Activated CD4-positive, alpha-beta T cell treated with anti-CD3 and anti-CD28 coated beads for 36 hours (primary cell): ENCODE measurements around the gene VPS9D1. TPM values are rescaled to one million over a fixed set of nuclear protein-coding genes. Genes with fewer than 3 reads are reported as not detected.

Experiments used
- ATAC-seq: fragments of 200-7000 bp; cut with Tn5 transposase; one replicate; pipeline ENCODE4 v1.10.0; 2021; ENCODE audit warnings: mild to moderate bottlenecking, moderate library complexity
- CTCF ChIA-PET: fragments of 350-600 bp; sonication (Branson Sonifier 250); formaldehyde crosslinking; loops from one replicate; lab custom pipeline; 2021; ENCODE audit warnings: antibody characterized with exemption; lab: Charles Lee
- POLR2A ChIA-PET: fragments of 350-600 bp; sonication (Branson Sonifier 250); formaldehyde crosslinking; loops from one replicate; lab custom pipeline; 2021; ENCODE audit warnings: antibody characterized with exemption, inconsistent platforms; lab: Charles Lee
- DNase-seq: peaks from one replicate; pipeline ENCODE4 v3.0.0-alpha.2; 2020
- H3K27ac Mint-ChIP-seq: one replicate; pipeline ENCODE4 v1.8.0; 2021; ENCODE audit warnings: mixed read lengths
- H3K27me3 Mint-ChIP-seq: one replicate; pipeline ENCODE4 v1.8.0; 2021; ENCODE audit warnings: mixed read lengths
- H3K36me3 Mint-ChIP-seq: one replicate; pipeline ENCODE4 v1.8.0; 2021; ENCODE audit warnings: low read depth, mixed read lengths
- H3K4me1 Mint-ChIP-seq: one replicate; pipeline ENCODE4 v1.8.0; 2021; ENCODE audit warnings: mixed read lengths
- H3K4me3 Mint-ChIP-seq: one replicate; pipeline ENCODE4 v1.8.0; 2021; ENCODE audit warnings: mild to moderate bottlenecking, moderate library complexity, mixed read lengths
- H3K9me3 Mint-ChIP-seq: one replicate; pipeline ENCODE4 v1.8.0; 2021; ENCODE audit warnings: low read depth, mixed read lengths
- intact Hi-C, 2 experiments: fragments of 100-400 bp; cut with DNase I in 1 of 2; cut with micrococcal nuclease in 1 of 2; formaldehyde crosslinking; loops; one replicate each; pipeline versions ENCODE4 v1.14.2 to v1.15.1; 2022 to 2024; cut with DNase I, micrococcal nuclease
- total RNA-seq, 2 experiments: library from RNA; stranded (reverse); gene quantifications; one replicate each; pipeline ENCODE4 v1.2.3, GENCODE V29; 2021

VPS9D1 gene, protein sequence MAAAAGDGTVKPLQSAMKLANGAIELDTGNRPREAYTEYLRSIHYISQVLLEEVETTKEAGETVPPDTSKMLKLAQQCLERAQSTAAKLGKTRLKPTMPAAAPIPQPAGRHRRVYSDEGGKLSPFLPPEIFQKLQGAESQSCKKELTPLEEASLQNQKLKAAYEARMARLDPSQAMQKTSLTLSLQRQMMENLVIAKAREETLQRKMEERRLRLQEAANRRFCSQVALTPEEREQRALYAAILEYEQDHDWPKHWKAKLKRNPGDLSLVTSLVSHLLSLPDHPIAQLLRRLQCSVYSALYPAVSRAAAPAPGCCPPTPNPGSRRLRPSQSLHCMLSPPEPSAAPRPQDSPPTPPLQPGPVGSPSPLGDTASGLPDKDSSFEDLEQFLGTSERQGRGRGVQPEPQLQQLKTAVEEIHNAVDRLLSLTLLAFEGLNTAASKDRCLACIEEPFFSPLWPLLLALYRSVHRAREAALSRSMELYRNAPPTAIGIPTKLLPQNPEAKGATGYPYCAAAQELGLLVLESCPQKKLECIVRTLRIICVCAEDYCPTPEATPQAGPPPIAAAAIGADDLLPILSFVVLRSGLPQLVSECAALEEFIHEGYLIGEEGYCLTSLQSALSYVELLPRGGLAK
- 1 to 10 TPM; 2.0 to 2.6 TPM for total RNA-seq

DNA sequence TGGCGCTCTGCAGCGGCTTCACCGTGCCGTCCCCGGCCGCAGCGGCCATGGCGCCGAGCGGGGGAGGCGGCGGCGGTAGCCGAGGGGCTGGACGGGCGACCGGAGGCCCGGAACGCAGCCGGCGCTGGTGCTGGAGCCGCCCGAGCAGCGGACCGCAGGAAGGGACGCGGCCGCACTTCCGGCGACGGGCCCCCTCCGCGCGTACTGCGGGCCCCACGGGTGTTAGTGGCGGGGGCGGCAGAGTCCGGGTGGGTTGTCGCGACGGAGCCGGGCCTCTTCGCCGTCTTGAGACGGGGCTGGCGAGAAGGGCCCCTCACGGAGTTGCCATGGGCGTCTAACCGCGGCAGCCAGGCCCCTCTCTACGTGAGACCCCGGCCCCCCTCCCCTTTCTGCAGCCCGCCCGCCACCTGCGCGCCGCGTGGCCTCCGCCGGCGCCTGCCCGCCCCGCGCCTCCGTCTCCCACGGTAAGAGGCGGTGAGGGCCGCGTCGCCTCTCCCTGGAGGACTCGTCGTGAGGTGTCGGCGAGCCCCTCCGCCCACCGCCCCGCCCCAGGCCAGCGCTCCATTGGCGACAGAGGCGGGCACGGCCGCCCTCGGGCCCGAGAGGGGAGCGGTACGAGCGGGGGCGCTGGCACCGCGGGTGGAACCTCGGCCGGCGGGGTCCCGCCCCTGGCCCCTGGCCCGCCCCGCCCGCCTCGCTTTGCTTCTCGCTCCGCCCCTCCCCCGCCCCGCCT lies at the start of gene VPS9D1, which contains the start of gene ZNF276:
Gene VPS9D1 (minus strand): TSS at position 86 of the 733 bp plus-strand sequence. CDS start 37 bp downstream, at position 49.
Gene ZNF276 (plus strand): TSS at position 725 of the 733 bp plus-strand sequence. CDS start 104 bp downstream, outside the sequence.
- POLR2A ChIA-PET, result no interaction called here
- H3K27ac Mint-ChIP-seq, result peak within 1 kb of the TSS; percentile 84
- ATAC-seq, result peak; percentile 49
- no peaks in the 10 kb centered on the region for H3K27me3 Mint-ChIP-seq
- CTCF ChIA-PET, result interaction anchor here (2.6 kb wide), 1 partner anchor 15 kb away, joined by 11 read pairs; no protein-coding TSS in a partner anchor
- H3K9me3 Mint-ChIP-seq, result no peaks in the 10 kb centered on the region
- DNase-seq, result peak; percentile 92
- peak within 1 kb of the TSS; percentile 85 for H3K4me3 Mint-ChIP-seq
- H3K36me3 Mint-ChIP-seq, result peaks cover 32% of the 10 kb centered on the region
- intact Hi-C loops, result loop anchor here (1.0 to 10.0 kb wide), 12 partner anchors 10 to 1266 kb away; partner anchors contain the start of genes FANCA (in 2 of the 2), MC1R (in 2 of the 2), CDK10 (in 1 of the 2) and CHMP1A (in 1 of the 2)
- peaks cover 40% of the 10 kb centered on the region for H3K4me1 Mint-ChIP-seq

DNA sequence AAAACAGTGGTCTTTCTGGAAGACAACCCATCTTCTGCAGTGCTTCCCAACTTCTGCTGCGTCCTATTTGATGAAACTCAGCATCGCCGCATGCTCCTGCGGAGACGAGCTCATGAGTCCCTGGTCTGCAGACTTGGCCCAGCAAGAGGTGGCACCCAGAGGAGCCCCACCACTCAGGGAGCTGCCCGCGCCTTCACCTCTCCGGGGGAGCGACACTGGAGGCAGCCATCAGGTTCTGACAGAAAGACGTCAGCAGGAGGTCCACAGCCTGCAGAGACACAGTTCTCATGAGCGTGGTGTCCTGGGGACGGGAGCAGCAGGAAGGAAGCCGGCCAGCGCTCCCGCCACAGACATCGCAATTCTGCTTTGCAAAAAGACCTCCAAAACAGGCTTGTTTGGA lies 49.7 kb upstream of the VPS9D1 start:
- POLR2A ChIA-PET, result no interaction called here
- DNase-seq (no peak), ATAC-seq (no peak)
- Mint-ChIP-seq H3K27ac (no peak overlapping the region), H3K36me3 (peaks cover 62% of the 10 kb centered on the region), H3K4me3 (no peak overlapping the region), H3K9me3 (no peaks in the 10 kb centered on the region), H3K4me1 (peaks cover 3% of the 10 kb centered on the region), H3K27me3 (no peaks in the 10 kb centered on the region)
- CTCF ChIA-PET, result no interaction called here
- intact Hi-C loops, result no loop called here

DNA sequence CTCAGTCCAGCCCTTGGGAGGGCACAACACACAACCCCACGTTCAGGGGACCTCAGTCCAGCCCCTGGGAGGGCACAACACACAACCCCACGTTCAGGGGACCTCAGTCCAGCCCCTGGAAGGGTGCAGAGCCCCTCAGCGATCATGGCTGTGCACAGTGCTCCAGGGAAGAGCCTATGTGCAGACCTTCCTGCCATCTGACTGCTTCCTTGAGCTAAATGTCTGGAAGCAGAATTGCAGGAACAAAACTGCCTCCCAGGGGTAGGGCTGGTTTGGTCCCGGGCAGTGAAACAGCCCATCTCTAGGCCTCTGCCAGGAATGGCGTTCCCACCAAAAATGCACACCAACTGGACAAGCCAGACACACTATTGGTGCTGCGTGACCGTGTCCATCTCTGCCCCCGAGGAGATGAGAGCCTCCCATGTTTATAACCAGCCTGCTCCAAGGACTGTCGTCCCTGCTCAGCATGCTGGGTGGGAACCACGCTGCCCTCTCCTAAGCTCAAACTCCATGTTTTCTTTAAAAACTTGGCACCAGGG lies 44.7 kb upstream of the VPS9D1 start:
- H3K36me3 Mint-ChIP-seq, result peaks cover 66% of the 10 kb centered on the region

DNA sequence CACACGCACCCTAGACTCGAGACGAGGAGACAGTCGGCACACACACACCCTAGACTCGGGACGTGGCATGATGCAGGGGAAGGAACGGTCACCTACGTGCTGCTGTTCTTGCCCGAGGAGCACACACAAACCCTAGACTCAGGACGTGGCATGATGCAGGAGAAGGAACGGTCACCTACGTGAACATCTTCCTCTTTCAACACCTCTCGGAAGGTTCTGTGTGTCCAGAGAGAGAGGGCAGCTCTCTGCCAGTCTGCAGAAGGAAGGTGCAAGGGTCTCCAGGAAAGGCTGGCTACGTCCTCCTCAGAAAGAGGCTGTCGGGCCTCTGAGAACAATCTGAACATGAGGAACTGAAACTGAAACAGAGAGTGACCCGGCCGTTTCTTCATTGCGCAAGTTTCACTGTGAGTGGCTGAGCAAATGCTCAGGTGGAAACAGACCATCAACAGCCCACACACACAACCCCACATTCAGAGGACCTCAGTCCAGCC lies 44.1 kb upstream of the VPS9D1 start:
- intact Hi-C loops, result no loop called here
- peaks cover 65% of the 10 kb centered on the region for H3K36me3 Mint-ChIP-seq
- CTCF ChIA-PET, result no interaction called here
- ATAC-seq (peak; percentile 71), DNase-seq (peak; percentile 66)
- peak overlapping the region; percentile 38 for H3K27ac Mint-ChIP-seq
- H3K4me1 Mint-ChIP-seq, result peaks cover 36% of the 10 kb centered on the region
- H3K9me3 Mint-ChIP-seq, result no peaks in the 10 kb centered on the region
- H3K27me3 Mint-ChIP-seq, result no peaks in the 10 kb centered on the region
- H3K4me3 Mint-ChIP-seq, result peak overlapping the region; percentile 26
- POLR2A ChIA-PET, result no interaction called here

More for the DNA sequence above, 44.7 kb upstream of the VPS9D1 start:
- Mint-ChIP-seq H3K9me3 (no peaks in the 10 kb centered on the region), H3K4me1 (peaks cover 34% of the 10 kb centered on the region), H3K4me3 (no peak overlapping the region), H3K27ac (peak overlapping the region; percentile 38), H3K27me3 (no peaks in the 10 kb centered on the region)
- CTCF ChIA-PET, result no interaction called here
- no peak for DNase-seq
- intact Hi-C loops, result no loop called here
- ATAC-seq, result no peak
- POLR2A ChIA-PET, result no interaction called here

DNA sequence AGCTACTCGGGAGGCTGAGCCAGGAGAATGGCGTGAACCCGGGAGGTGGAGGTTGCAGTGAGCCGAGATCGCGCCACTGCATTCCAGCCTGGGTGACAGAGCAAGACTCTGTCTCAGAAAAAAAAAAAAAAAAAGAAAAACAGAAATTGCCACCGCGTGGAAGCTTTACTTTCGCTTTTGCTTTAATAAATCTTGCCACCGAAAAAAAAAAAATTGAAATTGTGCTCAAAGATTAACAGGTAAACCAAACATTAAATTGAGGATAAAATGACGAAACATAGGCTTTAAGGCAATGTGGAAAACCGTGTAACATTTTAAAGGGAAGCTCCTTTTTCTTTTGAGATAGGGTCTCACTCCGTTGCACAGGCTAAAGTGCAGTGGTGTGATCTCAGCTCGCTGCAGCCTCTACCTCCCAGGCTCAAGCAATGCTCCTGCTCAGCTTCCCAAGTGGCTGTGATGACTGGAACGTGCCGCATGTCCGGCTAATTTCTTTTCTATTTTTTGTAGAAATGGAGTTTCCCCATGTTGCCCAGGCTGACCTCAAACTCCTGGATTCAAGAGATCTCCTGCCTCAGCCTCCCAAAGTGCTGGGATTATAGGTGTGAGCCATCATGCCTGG lies 40.7 kb upstream of the VPS9D1 start:
- H3K4me1 Mint-ChIP-seq, result peaks cover 38% of the 10 kb centered on the region
- peak overlapping the region; percentile 83 for H3K27ac Mint-ChIP-seq
- POLR2A ChIA-PET, result no interaction called here
- DNase-seq, result no peak
- no peaks in the 10 kb centered on the region for H3K9me3 Mint-ChIP-seq
- H3K4me3 Mint-ChIP-seq, result peak overlapping the region; percentile 62
- H3K27me3 Mint-ChIP-seq, result no peaks in the 10 kb centered on the region
- CTCF ChIA-PET, result interaction anchor here (0.6 to 2.2 kb wide), 8 partner anchors 10 to 99 kb away, joined by 3 to 8 read pairs (median 4); no protein-coding TSS in a partner anchor
- ATAC-seq, result no peak
- peaks cover 64% of the 10 kb centered on the region for H3K36me3 Mint-ChIP-seq
- intact Hi-C loops, result no loop called here

DNA sequence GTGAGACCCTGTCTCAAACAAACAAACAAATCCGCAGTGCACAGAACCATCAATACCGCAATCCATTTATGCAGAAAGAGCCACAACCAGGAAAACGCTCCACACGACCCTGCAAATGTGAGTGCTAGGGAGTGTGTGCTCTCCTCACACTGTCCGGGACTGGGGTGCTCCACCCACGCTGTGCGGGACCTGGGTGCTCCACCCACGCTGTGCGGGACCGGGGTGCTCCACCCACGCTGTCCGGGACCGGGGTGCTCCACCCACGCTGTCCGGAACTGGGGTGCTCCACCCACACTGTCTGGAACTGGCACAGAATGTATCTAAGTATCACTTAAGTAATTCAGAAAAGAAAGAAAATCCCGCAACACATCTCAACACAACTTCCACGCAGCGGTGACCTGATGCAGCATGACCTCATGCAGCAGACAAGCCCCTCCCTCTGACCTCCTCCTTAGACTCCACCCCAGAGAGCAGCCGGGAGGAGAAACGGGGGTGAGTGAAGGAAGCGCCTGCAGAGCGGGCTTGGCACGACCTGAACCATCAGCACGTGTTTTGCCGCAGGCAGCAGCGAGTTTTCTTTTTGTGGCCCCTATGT lies 39.1 kb upstream of the VPS9D1 start:
- Mint-ChIP-seq H3K9me3 (no peaks in the 10 kb centered on the region), H3K4me3 (no peak overlapping the region), H3K27ac (no peak overlapping the region), H3K36me3 (peaks cover 67% of the 10 kb centered on the region), H3K27me3 (no peaks in the 10 kb centered on the region), H3K4me1 (peaks cover 30% of the 10 kb centered on the region)
- ATAC-seq, result peak; percentile 48
- ChIA-PET POLR2A (no interaction called here), CTCF (no interaction called here)
- DNase-seq, result no peak
- intact Hi-C loops, result no loop called here

DNA sequence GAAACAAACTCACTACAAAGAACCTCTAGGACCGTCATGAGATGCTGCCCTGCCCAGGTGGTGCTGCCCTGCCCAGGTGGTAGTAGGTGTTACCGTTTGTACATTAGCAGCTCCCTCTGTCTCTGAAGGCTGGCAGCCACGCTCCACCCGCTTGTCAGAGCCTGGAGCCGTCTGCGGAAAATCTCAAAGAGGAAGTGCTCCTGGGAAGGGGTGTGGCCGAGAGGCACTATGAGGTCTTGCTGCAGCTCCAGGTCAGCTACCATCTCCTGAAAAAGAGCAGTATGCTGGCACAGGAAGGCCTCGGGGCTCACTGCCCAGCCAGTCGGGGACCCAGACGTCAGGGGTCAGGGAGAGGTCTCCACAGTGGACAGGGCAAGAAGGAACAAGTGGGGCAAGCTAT lies 28.9 kb upstream of the VPS9D1 start:
- no peak for ATAC-seq
- ChIA-PET CTCF (interaction anchor here (2.2 kb wide), 1 partner anchor 44 kb away, joined by 8 read pairs; no protein-coding TSS in a partner anchor), POLR2A (no interaction called here)

DNA sequence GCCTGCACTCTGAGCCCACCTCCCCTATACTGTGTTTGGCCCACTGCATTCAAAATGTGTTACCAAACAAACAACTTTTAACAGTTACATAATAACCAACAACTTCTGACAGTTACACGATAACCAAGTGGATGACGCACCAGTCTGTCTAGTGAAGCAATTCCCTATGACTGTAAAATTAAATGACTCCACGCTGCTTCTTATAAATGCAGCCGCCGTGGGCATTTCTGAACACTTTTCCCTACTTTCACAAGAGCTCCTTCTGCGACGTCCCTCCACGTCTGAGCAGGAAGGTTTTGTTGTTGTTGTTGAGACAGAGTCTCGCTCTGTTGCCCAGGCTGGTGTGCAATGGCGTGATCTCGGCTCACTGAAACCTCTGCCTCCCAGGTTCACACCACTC lies 28.2 kb upstream of the VPS9D1 start:
- peaks cover 44% of the 10 kb centered on the region for H3K36me3 Mint-ChIP-seq
- H3K27me3 Mint-ChIP-seq, result no peaks in the 10 kb centered on the region
- intact Hi-C loops, result no loop called here
- no peak overlapping the region for H3K4me3 Mint-ChIP-seq
- no peak for ATAC-seq
- peaks cover 5% of the 10 kb centered on the region for H3K4me1 Mint-ChIP-seq
- no peak overlapping the region for H3K27ac Mint-ChIP-seq
- CTCF ChIA-PET, result interaction anchor here (2.2 kb wide), 1 partner anchor 43 kb away, joined by 8 read pairs; no protein-coding TSS in a partner anchor
- DNase-seq, result no peak
- no peaks in the 10 kb centered on the region for H3K9me3 Mint-ChIP-seq
- POLR2A ChIA-PET, result no interaction called here

More for the DNA sequence above, 28.9 kb upstream of the VPS9D1 start:
- no peak for DNase-seq
- intact Hi-C loops, result no loop called here
- H3K36me3 Mint-ChIP-seq, result peaks cover 40% of the 10 kb centered on the region
- no peaks in the 10 kb centered on the region for H3K9me3 Mint-ChIP-seq
- H3K27me3 Mint-ChIP-seq, result no peaks in the 10 kb centered on the region
- H3K4me3 Mint-ChIP-seq, result no peak overlapping the region
- peaks cover 5% of the 10 kb centered on the region for H3K4me1 Mint-ChIP-seq
- no peak overlapping the region for H3K27ac Mint-ChIP-seq

DNA sequence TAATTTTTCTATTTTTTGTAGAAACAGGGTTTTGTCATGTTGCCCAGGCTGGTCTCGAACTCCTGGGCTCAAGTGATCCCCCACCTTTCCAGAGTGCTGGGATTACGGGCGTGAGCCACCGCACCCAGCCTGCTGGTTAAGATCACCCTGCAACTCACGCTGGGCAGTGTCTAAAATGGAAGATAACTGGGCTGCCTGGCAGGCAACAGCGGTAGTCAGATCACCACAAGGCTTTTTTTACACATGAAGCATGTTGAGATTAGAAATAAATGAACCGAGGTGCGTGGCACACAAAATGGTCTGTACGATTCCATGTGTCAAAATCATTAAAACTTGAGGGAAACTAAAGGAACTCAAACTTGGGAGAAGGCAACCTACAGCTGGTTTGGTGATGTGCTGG lies 27.4 kb upstream of the VPS9D1 start:
- Mint-ChIP-seq H3K4me3 (no peak overlapping the region), H3K4me1 (peaks cover 7% of the 10 kb centered on the region), H3K27me3 (no peaks in the 10 kb centered on the region), H3K36me3 (peaks cover 45% of the 10 kb centered on the region), H3K9me3 (no peaks in the 10 kb centered on the region), H3K27ac (no peak overlapping the region)
- POLR2A ChIA-PET, result no interaction called here
- intact Hi-C loops, result no loop called here
- DNase-seq (no peak), ATAC-seq (no peak)
- CTCF ChIA-PET, result interaction anchor here (0.6 kb wide), 1 partner anchor 184 kb away, joined by 3 read pairs; no protein-coding TSS in a partner anchor

DNA sequence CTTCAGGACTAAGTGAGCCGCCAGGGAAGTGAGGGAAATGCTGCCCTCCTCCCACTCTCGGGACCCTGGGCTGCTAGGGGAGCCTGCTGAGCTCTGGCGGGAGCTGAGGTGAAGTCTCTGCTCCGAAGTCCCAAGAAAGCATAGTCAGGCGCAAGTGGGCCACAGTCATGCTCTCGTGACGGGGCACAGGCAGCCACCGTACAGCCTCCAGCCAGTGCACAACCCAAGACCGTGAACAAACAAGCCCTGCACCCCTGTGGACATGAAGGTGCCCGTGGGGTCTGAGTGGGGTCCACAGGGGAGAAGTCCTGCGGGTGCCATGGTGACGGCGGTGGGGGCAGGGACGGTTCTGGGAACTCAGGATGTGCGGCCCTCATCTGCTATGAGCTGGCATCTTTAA lies 25.3 kb upstream of the VPS9D1 start:
- peaks cover 7% of the 10 kb centered on the region for H3K4me1 Mint-ChIP-seq
- H3K27me3 Mint-ChIP-seq, result no peaks in the 10 kb centered on the region
- intact Hi-C loops, result no loop called here
- ChIA-PET POLR2A (no interaction called here), CTCF (interaction anchor here (0.6 kb wide), 4 partner anchors 33 to 224 kb away, joined by 3 to 6 read pairs (median 3); no protein-coding TSS in a partner anchor)
- no peak overlapping the region for H3K27ac Mint-ChIP-seq
- H3K36me3 Mint-ChIP-seq, result peaks cover 43% of the 10 kb centered on the region
- no peaks in the 10 kb centered on the region for H3K9me3 Mint-ChIP-seq
- ATAC-seq (no peak), DNase-seq (no peak)
- H3K4me3 Mint-ChIP-seq, result no peak overlapping the region
